GM19193 (cell line): Measurements from ENCODE around the gene PSMC3IP.
A peak's percentile ranks its signal among the peaks of the same experiment; 100 is the strongest.

Experiments
- POLR2A ChIP-seq: IDR thresholded peaks from 4 replicates; pipeline ENCODE4 v1.6.1; 2011; ENCODE audit not compliant: insufficient read depth, insufficient read length; ENCODE audit errors: extremely low read depth

The PSMC3IP gene

DNA sequence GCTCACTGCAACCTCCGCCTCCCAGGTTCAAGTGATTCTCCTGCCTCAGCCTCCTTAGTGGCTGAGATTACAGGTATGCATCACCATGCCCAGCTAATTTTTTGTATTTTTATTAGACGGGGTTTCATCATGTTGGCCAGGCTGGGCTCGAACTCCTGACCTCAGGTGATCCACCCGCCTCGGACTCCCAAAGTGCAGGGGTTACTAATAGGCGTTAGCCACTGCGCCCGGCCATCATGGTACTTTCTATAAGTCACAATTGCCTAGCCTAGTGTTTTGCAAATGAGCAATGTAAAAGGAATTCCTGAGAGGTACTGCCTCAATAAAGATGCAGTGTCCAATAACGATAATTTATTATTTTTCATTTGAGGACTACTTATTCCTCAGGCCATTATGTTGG, 13.9 kb upstream of the PSMC3IP start:
- TF ChIP-seq POLR2A: no peak

- TF ChIP-seq POLR2A: no peak
Measured at GRCh38 chr17:42590886-42591285, 13.4 kb upstream of the PSMC3IP start.

GRCh38 chr17:42586514-42587230, 9.1 kb upstream of the PSMC3IP start:
- no peak for TF ChIP-seq POLR2A

DNA sequence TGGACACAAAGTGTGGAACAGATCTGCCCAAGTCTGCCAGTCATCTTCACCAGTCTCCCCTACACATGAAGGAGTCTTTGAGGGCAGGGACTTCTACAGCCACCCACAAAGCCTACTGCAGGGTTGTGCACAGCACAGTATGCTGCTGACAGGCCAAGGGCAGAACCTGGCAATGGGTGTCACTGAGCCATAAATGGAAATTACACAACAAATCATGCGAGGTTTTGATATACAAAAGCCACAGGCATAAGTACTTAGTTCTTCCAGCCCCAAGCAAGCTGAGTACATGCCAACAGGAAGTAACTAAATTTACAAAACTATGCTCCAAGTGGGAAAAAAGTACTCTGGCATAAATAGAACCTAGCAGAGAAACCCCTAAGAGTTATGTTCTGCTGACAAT, 7.8 kb upstream of the PSMC3IP start:
- no peak for TF ChIP-seq POLR2A

DNA sequence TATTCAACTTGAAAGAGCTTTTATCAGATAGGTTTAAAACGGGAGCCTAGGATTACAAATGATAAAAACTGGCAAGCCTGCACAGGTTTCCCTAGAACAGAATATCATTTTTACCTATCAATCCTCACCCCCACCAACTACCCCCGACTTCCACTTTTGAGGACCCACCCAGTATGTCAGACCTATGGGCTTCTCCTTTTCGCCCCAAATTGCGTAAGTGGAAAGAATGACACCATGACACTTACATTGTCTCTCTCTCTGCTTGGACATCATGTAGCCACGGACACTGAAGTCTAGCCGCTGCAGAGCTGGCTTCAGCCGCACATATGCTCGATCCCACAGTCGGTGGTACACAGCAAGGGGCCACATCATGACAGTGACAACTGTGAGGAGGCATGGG, 7.4 kb upstream of the PSMC3IP start:
- TF ChIP-seq POLR2A: no peak

GRCh38 chr17:42581744-42582270, 4.3 kb upstream of the PSMC3IP start:
- TF ChIP-seq POLR2A: no peak

DNA sequence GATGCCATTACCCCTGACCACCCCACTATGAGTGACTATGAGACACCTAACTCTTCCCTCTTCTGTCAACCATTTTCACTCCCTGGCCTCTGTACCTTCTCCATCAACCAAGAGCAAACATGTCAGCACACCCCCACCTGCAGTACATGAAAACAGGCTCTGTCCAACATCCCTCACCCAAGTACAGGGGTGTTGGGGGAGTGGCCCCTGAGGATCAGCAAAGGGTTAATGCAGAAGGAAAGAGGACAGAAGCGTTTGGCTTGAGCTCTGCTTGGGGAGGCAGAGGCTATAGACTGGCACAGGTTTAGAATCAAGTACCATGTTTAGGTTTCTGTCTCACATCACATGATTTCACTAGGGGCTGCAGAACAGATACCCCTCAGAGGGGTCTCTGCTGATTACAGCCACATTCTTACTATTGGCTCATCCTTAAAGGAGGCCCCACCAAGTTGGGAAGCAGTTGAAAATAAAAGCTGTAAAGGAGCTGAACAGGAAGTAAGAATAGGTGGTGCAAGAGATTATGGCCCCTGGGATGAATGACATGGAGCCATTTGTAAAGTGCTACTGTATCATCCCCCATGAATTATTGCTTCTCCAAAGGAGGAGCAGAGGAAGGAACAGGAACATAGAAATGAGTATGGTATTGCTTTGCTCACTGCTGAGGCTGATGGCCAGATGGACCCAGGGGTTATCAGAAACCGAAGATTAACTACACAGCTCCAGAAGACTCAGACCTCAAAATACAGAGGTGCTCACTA, 2.4 kb upstream of the PSMC3IP start:
- TF ChIP-seq POLR2A: no peak

GRCh38 chr17:42578282-42578869, 847 bp upstream of the PSMC3IP start:
- TF ChIP-seq POLR2A: no peak

GRCh38 chr17:42577140-42577531, 393 bp downstream of the PSMC3IP start:
- no peak for TF ChIP-seq POLR2A

DNA sequence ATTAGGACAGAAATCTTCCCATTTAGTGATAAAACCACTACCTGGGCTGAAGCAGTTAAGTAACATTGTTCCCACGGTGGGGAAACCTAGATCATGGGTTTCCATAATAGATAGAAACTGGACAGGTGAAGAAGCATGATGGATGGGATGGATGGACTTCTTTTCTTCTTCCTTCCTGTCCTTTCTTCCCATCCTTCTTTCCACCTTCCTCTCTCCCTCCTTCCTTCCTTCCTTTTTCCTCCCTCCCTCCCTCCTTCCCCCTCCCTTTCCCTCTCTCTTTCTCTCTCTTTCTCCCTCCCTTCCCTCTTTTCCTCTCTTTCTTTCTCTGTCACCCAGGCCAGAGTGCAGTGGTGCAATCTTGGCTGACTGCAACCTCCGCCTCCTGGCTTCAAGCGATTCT, 3.1 kb downstream of the PSMC3IP start:
- no peak for TF ChIP-seq POLR2A

GRCh38 chr17:42573095-42573494, 4.4 kb downstream of the PSMC3IP start:
- TF ChIP-seq POLR2A: no peak

DNA sequence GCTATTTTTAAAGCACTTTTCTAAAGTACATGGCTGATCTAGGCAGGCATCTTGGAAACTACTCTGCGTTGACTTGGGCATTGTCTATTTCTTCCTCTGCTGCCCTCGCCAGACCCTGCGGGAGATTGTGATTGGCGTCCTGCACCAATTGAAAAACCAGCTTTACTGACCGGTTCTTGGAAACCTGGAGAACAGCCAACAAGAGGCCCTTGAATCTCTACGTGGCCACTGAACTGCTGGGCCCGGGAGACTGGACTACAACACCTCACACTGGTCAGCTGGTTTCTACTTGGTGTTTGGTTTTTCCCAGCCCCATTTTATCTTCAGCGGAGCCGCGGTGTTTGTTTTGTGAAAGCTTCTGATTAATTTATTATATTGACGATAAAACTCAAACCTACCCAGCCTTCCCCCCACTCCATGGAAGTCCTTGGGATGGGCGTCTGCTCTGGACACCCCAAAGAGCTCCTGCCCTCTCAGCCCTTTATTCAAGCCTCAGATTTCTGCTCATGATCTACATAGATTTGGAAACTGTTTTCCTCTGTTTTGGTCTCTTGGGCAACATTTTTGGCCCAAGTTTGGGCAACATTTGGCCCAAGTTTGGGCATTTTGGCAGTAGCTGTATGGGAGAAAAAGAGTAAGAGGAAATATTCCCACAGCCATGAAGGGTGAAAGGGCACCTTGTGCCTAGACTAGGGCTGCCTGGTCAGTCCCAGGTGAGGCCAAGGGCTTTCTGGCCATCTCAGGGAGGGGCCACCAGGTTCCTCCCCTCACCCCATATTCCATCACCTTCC, 5.9 kb downstream of the PSMC3IP start:
- TF ChIP-seq POLR2A: no peak

DNA sequence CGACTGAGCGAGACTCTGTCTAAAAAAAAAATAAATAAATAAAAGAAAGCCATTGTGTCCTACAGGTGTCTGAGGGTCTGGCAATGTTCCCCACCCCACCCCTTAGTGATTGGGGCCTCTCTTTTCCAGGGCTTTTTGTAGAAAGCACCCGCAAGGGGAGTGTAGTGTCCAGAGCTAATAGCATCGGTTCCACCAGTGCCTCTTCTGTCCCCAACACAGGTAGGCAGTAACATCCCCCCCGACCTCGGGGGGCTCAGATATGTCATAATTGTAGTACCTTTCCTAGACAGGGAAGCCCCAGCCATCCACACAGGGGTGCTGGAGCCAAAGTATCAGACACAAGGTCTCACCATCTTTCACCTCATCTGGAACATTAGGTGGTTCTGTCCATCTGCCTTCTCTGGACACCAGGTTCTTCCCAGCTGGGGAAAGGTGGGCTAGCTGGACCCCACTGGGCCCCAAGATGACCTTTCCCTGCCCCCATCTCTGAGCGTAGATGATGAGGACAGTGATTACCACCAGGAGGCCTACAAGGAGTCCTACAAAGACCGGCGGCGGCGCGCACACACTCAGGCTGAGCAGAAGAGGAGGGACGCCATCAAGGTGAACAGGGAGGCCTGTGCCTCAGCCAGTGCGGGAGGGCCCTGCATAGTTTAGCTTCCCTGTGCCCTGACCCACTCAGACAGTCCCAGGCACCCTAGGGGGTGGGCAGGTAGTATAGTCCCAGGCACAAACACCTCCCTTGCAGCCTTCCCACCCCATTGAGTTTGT, 9.0 kb downstream of the PSMC3IP start:
- no peak for TF ChIP-seq POLR2A

- TF ChIP-seq POLR2A: peak; percentile 74
Measured at GRCh38 chr17:42566883-42567573, 10.5 kb downstream of the PSMC3IP start, which contains the start of gene MLX. Gene MLX (plus strand): TSS chr17:42567100. CDS start chr17:42567125, 25 bp downstream.
